Cardiac fibroblast (primary cell): Measurements from ENCODE around the gene HYAL2.

ENCODE experiments used
- DNase-seq, 2 donors: peaks; one replicate each; pipeline versions ENCODE4 v3.0.0 to v3.0.0-alpha.2; 2010; ENCODE audit warnings: low read depth in 2 of 2
- H3K4me3 ChIP-seq, 2 donors: replicated peaks in 1 of 2; 1 replicate in 1 of 2; 2 replicates in 1 of 2; pipeline ENCODE4 v1.5.1; 2011; ENCODE audit warnings: low read depth in 2 of 2, low read length in 2 of 2, mild to moderate bottlenecking in 2 of 2, moderate library complexity in 1 of 2
- TF ChIP-seq, protein P1 (sequence below): IDR thresholded peaks from one replicate; pipeline ENCODE4 v1.5.1; 2011; ENCODE audit warnings: low read depth, mild to moderate bottlenecking, low read length, inconsistent platforms

The HYAL2 gene

GRCh38 chr3:50327943-50328691 lies 5.6 kb upstream of the HYAL2 start, which contains the start of gene TUSC2:
TSS of gene TUSC2 (minus strand) at chr3:50328223. CDS start at chr3:50328099, 124 bp downstream.
- DNase-seq = peak; percentile 97
- peak within 1 kb of the TSS; percentile 91 to 92 for H3K4me3 ChIP-seq
- TF ChIP-seq, protein P1, sequence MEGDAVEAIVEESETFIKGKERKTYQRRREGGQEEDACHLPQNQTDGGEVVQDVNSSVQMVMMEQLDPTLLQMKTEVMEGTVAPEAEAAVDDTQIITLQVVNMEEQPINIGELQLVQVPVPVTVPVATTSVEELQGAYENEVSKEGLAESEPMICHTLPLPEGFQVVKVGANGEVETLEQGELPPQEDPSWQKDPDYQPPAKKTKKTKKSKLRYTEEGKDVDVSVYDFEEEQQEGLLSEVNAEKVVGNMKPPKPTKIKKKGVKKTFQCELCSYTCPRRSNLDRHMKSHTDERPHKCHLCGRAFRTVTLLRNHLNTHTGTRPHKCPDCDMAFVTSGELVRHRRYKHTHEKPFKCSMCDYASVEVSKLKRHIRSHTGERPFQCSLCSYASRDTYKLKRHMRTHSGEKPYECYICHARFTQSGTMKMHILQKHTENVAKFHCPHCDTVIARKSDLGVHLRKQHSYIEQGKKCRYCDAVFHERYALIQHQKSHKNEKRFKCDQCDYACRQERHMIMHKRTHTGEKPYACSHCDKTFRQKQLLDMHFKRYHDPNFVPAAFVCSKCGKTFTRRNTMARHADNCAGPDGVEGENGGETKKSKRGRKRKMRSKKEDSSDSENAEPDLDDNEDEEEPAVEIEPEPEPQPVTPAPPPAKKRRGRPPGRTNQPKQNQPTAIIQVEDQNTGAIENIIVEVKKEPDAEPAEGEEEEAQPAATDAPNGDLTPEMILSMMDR = no peak

- TF ChIP-seq, protein P1 = no peak
- H3K4me3 ChIP-seq = peak overlapping the region; percentile 91 to 92
- DNase-seq = no peak
Observed at GRCh38 chr3:50327129-50327528, 4.6 kb upstream of the HYAL2 start.

GRCh38 chr3:50326182-50326541 lies 3.6 kb upstream of the HYAL2 start:
- TF ChIP-seq, protein P1 = no peak

GRCh38 chr3:50325497-50326181 lies 3.1 kb upstream of the HYAL2 start:
- TF ChIP-seq, protein P1 = no peak
- H3K4me3 ChIP-seq = no peak overlapping the region
- no peak for DNase-seq

More at GRCh38 chr3:50326182-50326541, 3.6 kb upstream of the HYAL2 start:
- DNase-seq = no peak
- no peak overlapping the region for H3K4me3 ChIP-seq

GRCh38 chr3:50325113-50325480 lies 2.6 kb upstream of the HYAL2 start:
- DNase-seq = no peak

GRCh38 chr3:50324351-50325112 lies 2.0 kb upstream of the HYAL2 start:
- peak; percentile 67 to 72 for DNase-seq
- H3K4me3 ChIP-seq = no peak overlapping the region
- TF ChIP-seq, protein P1 = peak; percentile 94

More at GRCh38 chr3:50325113-50325480, 2.6 kb upstream of the HYAL2 start:
- TF ChIP-seq, protein P1 = no peak
- H3K4me3 ChIP-seq = no peak overlapping the region
